D721Med (cell line): Measurements from ENCODE around the gene SLC12A6.
"Not testable (repeated sequence)": the region's sequence is repeated elsewhere in the genome, so short reads cannot be mapped to it uniquely, and the experiment has no call there.

Experiments
- DNase-seq: peaks from one replicate; pipeline ENCODE4 v3.0.0; 2011; ENCODE audit warnings: low spot score; ENCODE audit not compliant: insufficient read length
- FAIRE-seq: peaks from 2 replicates; lab custom pipeline; 2011; peaks lifted over from hg19 to GRCh38; lab: Jason Lieb, UNC
- CTCF ChIP-seq: IDR thresholded peaks from 2 replicates; pipeline ENCODE4 v1.5.1; 2012; ENCODE audit warnings: mild to moderate bottlenecking, control low read depth; ENCODE audit not compliant: insufficient read depth; ENCODE audit errors: missing control alignments

SLC12A6 gene

GRCh38 chr15:34355241-34355640 is 17.7 kb upstream of the SLC12A6 start:
- DNase-seq = no peak
- FAIRE-seq = no peak
- TF ChIP-seq CTCF = no peak

- DNase-seq (no peak), FAIRE-seq (no peak)
- TF ChIP-seq CTCF = no peak
Observed at GRCh38 chr15:34354286-34354685, 16.7 kb upstream of the SLC12A6 start.

- TF ChIP-seq CTCF = no peak
- DNase-seq (no peak), FAIRE-seq (no peak)
Observed at GRCh38 chr15:34353627-34354026, 16.0 kb upstream of the SLC12A6 start.

GRCh38 chr15:34352996-34353395 is 15.4 kb upstream of the SLC12A6 start:
- DNase-seq, FAIRE-seq: not testable (repeated sequence)

GRCh38 chr15:34349769-34350168 is 12.2 kb upstream of the SLC12A6 start:
- no peak for TF ChIP-seq CTCF
- DNase-seq (no peak), FAIRE-seq (no peak)

GRCh38 chr15:34348735-34349300 is 11.2 kb upstream of the SLC12A6 start:
- FAIRE-seq = no peak
- no peak for DNase-seq
- no peak for TF ChIP-seq CTCF

- TF ChIP-seq CTCF = no peak
- no peak for FAIRE-seq
- no peak for DNase-seq
Observed at GRCh38 chr15:34347951-34348638, 10.5 kb upstream of the SLC12A6 start.
